ENCODE data around the gene SASH1.

DNA sequence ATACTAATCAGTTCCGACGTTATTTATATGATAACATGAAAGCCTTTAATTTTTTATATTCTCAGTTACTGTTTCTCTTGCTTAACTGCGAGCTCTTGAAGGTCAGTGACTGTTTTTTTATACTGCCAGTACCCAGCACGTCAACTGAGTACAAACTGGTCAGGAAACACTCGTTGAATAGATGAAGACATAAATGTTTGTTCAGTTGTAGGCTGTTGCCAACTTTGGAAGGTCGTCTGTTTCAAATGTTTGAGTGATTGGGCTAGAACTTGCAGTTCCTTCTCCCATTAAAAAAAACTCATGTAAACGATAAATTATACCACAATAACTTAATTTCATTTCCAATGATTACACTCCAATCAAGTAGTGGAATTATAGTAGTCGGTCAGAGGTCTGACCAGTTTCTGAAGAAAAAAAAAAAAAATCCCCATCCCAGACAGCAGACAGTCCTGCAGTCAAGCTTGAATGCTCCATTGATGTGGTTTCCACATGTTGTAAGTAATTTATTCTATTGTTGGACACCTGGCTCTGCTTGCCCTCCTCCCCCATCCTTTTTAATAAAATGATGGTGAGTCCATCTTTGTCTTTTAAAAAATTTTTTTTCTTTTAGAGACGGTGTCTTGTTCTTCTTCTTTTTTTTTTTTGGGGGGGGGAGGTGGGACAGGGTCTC lies 81.1 kb downstream of the SASH1 start:
- TF ChIP-seq SP1 (CRISPR knock-in tag; conservative IDR thresholded peaks at IDR 0.05) (no peak), CREB1 (CRISPR knock-in tag; IDR thresholded peaks at IDR 0.05) (no peak), NFE2L1 (CRISPR knock-in tag; IDR thresholded peaks at IDR 0.05) (no peak), CTCF (IDR thresholded peaks at IDR 0.05) (no peak), ZSCAN18 (CRISPR knock-in tag; IDR thresholded peaks at IDR 0.05) (no peak), ZNF317 (CRISPR knock-in tag; IDR thresholded peaks at IDR 0.05; ENCODE audit: borderline replicate concordance, low read depth) (no peak), ATF1 (CRISPR knock-in tag; IDR thresholded peaks at IDR 0.05) (no peak), NR3C1 (CRISPR knock-in tag; conservative IDR thresholded peaks at IDR 0.05; ENCODE audit: low read depth) (no peak), E2F4 (CRISPR knock-in tag; IDR thresholded peaks at IDR 0.05; ENCODE audit: borderline replicate concordance, low read depth) (no peak), PREB (CRISPR knock-in tag; IDR thresholded peaks at IDR 0.05; ENCODE audit: borderline replicate concordance) (no peak)
- TF ChIP-seq, protein P1, sequence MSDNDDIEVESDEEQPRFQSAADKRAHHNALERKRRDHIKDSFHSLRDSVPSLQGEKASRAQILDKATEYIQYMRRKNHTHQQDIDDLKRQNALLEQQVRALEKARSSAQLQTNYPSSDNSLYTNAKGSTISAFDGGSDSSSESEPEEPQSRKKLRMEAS (CRISPR knock-in tag; IDR thresholded peaks at IDR 0.05), result no peak
- TF ChIP-seq, protein P2, sequence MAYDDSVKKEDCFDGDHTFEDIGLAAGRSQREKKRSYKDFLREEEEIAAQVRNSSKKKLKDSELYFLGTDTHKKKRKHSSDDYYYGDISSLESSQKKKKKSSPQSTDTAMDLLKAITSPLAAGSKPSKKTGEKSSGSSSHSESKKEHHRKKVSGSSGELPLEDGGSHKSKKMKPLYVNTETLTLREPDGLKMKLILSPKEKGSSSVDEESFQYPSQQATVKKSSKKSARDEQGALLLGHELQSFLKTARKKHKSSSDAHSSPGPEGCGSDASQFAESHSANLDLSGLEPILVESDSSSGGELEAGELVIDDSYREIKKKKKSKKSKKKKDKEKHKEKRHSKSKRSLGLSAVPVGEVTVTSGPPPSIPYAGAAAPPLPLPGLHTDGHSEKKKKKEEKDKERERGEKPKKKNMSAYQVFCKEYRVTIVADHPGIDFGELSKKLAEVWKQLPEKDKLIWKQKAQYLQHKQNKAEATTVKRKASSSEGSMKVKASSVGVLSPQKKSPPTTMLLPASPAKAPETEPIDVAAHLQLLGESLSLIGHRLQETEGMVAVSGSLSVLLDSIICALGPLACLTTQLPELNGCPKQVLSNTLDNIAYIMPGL (CRISPR knock-in tag; IDR thresholded peaks at IDR 0.05), result no peak

Measured in WTC11 (cell line).